ENCODE measurements around the gene HNRNPLL.

GRCh38 chr2:38533757-38534545, 68.8 kb downstream of the HNRNPLL start:
- TF ChIP-seq CTCF (IDR thresholded peaks at IDR 0.05) (no peak), POLR2A (IDR thresholded peaks at IDR 0.05) (no peak)

Data from esophagus squamous epithelium (tissue), 4 donors.